CD14-positive monocyte (primary cell): ENCODE data around the gene TAS2R50. TPM values are rescaled to one million over a fixed set of nuclear protein-coding genes. Genes with fewer than 3 reads are reported as not detected.

ENCODE experiments used
- DNase-seq, 3 donors: peaks; one replicate each; pipeline ENCODE4 v3.0.0-alpha.2; 2011 to 2022
- H2AFZ ChIP-seq: 2 replicates; pipeline ENCODE4 v1.6.0; 2012; ENCODE audit warnings: mild to moderate bottlenecking, low read depth, low read length, inconsistent platforms; ENCODE audit not compliant: insufficient read depth, poor library complexity, severe bottlenecking
- H3K27ac ChIP-seq, 2 donors: 1 replicate in 1 of 2; 2 replicates in 1 of 2; pipeline ENCODE4 v1.5.1; 2012 to 2013; ENCODE audit warnings: low read length in 2 of 2, control low read depth in 1 of 2, inconsistent platforms in 1 of 2, low read depth in 1 of 2, mild to moderate bottlenecking in 1 of 2
- H3K27me3 ChIP-seq, 2 donors: one replicate each; pipeline versions ENCODE4 v1.6.0 to v1.6.1; 2011 to 2013; ENCODE audit warnings: low read length in 2 of 2; ENCODE audit not compliant: control insufficient read depth in 2 of 2, insufficient read depth in 2 of 2
- H3K36me3 ChIP-seq, 2 donors: replicated peaks in 1 of 2; 1 replicate in 1 of 2; 2 replicates in 1 of 2; pipeline versions ENCODE4 v1.5.1 to v1.6.1; 2012 to 2013; ENCODE audit warnings: low read length in 2 of 2, control low read depth in 1 of 2, inconsistent platforms in 1 of 2, mild to moderate bottlenecking in 1 of 2; ENCODE audit not compliant: insufficient read depth in 2 of 2, control insufficient read depth in 1 of 2
- H3K4me1 ChIP-seq, 2 donors: 1 replicate in 1 of 2; 2 replicates in 1 of 2; pipeline versions ENCODE4 v1.5.1 to v1.6.1; 2012 to 2013; ENCODE audit warnings: low read length in 2 of 2, control low read depth in 1 of 2, inconsistent platforms in 1 of 2, mild to moderate bottlenecking in 1 of 2, moderate library complexity in 1 of 2; ENCODE audit not compliant: insufficient read depth in 2 of 2, control insufficient read depth in 1 of 2
- H3K4me2 ChIP-seq: replicated peaks from 2 replicates; pipeline ENCODE3; 2012; ENCODE audit warnings: low read length, moderate library complexity, mild to moderate bottlenecking; ENCODE audit not compliant: poor library complexity, severe bottlenecking; ENCODE audit errors: extremely low read depth
- H3K4me3 ChIP-seq, 3 experiments: fragments of 200-600 bp in 1 of 3; sonication (generic) in 1 of 3; replicated peaks in 1 of 3; 1 replicate in 2 of 3; 2 replicates in 1 of 3; pipeline ENCODE4 v1.5.1; 2011 to 2013; ENCODE audit warnings: low read length in 3 of 3, mild to moderate bottlenecking in 3 of 3, control low read depth in 2 of 3, low read depth in 2 of 3, inconsistent platforms in 1 of 3, moderate library complexity in 1 of 3
- H3K79me2 ChIP-seq: 2 replicates; pipeline ENCODE4 v1.6.0; 2012; ENCODE audit warnings: mild to moderate bottlenecking, control low read depth, inconsistent platforms, low read length, moderate library complexity; ENCODE audit not compliant: insufficient read depth
- H3K9ac ChIP-seq: 2 replicates; pipeline ENCODE4 v1.6.0; 2017; ENCODE audit warnings: low read length, mild to moderate bottlenecking; ENCODE audit not compliant: insufficient read depth, poor library complexity, severe bottlenecking
- H3K9me3 ChIP-seq, 2 donors: replicated peaks in 1 of 2; 1 replicate in 1 of 2; 2 replicates in 1 of 2; pipeline versions ENCODE4 v1.5.1 to v1.6.1; 2012 to 2013; ENCODE audit warnings: low read length in 2 of 2, control low read depth in 1 of 2; ENCODE audit not compliant: control insufficient read depth in 1 of 2, insufficient read depth in 1 of 2
- H4K20me1 ChIP-seq: 2 replicates; pipeline ENCODE4 v1.6.0; 2012; ENCODE audit warnings: mild to moderate bottlenecking, low read length, control low read depth, moderate library complexity; ENCODE audit not compliant: insufficient read depth
- H3K27ac Mint-ChIP-seq, 7 donors: one replicate each; pipeline ENCODE4 v1.8.0; 2020; ENCODE audit warnings: mild to moderate bottlenecking in 7 of 7, mixed read lengths in 7 of 7, moderate library complexity in 6 of 7, inconsistent platforms in 2 of 7
- H3K27me3 Mint-ChIP-seq, 3 donors: one replicate each; pipeline ENCODE4 v1.8.0; 2021 to 2022; ENCODE audit warnings: low read depth in 3 of 3, mild to moderate bottlenecking in 3 of 3, mixed read lengths in 3 of 3, moderate library complexity in 3 of 3, inconsistent platforms in 1 of 3
- H3K36me3 Mint-ChIP-seq, 2 donors: one replicate each; pipeline ENCODE4 v1.8.0; 2020; ENCODE audit warnings: mixed read lengths in 2 of 2, inconsistent platforms in 1 of 2, mild to moderate bottlenecking in 1 of 2
- H3K4me1 Mint-ChIP-seq: one replicate; pipeline ENCODE4 v1.8.0; 2020; ENCODE audit warnings: mild to moderate bottlenecking, mixed read lengths
- H3K4me3 Mint-ChIP-seq, 2 donors: one replicate each; pipeline ENCODE4 v1.8.0; 2020; ENCODE audit warnings: mild to moderate bottlenecking in 2 of 2, mixed read lengths in 2 of 2, moderate library complexity in 1 of 2
- H3K9me3 Mint-ChIP-seq, 7 donors: one replicate each; pipeline ENCODE4 v1.8.0; 2020 to 2022; ENCODE audit warnings: mixed read lengths in 7 of 7, mild to moderate bottlenecking in 6 of 7, moderate library complexity in 6 of 7, inconsistent platforms in 2 of 7
- WGBS: methylation state at CpG from one replicate; pipeline ENCODE4 v1.1.5; 2013; ENCODE audit warnings: missing lambda C conversion rate; ENCODE audit not compliant: insufficient coverage; 5-methylcytosine and 5-hydroxymethylcytosine counted together
- intact Hi-C, 2 donors: fragments of 100-400 bp; cut with micrococcal nuclease; formaldehyde crosslinking; loops; one replicate each; pipeline versions ENCODE4 v1.15.0 to v1.15.1; 2023
- polyA plus RNA-seq, 3 donors: library from polyadenylated mRNA; depleted of rRNA in 1 of 3; unstranded in 2 of 3; stranded (reverse) in 1 of 3; fragments of 300-500 nt in 2 of 3; fragments of >200 nt in 1 of 3; fragmentation: Illumina TruSeq in 2 of 3; gene quantifications; 1 replicate in 2 of 3; 2 replicates in 1 of 3; pipeline ENCODE4 v1.2.3, GENCODE V29; 2012 to 2021
- TF ChIP-seq, protein P1 (sequence below): fragments of 200-600 bp; IDR thresholded peaks from one replicate; pipeline ENCODE4 v1.8.0; 2022; ENCODE audit warnings: antibody characterized with exemption, mild to moderate bottlenecking

The TAS2R50 gene
- polyA plus RNA-seq, 3 donors, result 0.27 TPM; not detected in 2

DNA sequence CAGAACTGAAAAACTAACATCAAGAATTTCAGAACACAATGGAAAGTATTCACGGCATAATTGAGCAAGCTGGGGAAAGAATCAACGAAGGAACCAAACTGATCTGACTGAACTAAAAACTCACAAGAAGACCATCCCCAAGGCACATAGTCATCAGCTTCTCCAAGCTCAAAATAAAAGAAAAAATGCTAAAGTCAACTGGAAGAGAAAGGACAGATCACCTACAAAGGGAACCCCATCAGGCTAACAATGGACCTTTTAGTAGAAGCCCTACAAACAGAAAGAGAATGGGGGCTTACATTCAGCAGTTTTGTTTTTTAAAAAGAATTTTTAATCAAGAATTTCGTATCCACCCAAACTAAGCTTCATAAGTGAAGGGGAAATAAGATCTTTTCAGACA lies 11.7 kb downstream of the TAS2R50 start:
- Histone ChIP-seq H3K9me3 (no peaks in the 10 kb centered on the region), H3K9ac (no peak overlapping the region), H2AFZ (no peak overlapping the region), H3K4me2 (no peak overlapping the region), H3K79me2 (no peaks in the 10 kb centered on the region), H4K20me1 (no peaks in the 10 kb centered on the region), H3K27me3 (no peaks in the 10 kb centered on the region), H3K36me3 (no peaks in the 10 kb centered on the region), H3K4me3 (no peak overlapping the region), H3K27ac (no peak overlapping the region), H3K4me1 (no peaks in the 10 kb centered on the region)
- no peaks in the 10 kb centered on the region for H3K4me1 Mint-ChIP-seq
- TF ChIP-seq, protein P1, sequence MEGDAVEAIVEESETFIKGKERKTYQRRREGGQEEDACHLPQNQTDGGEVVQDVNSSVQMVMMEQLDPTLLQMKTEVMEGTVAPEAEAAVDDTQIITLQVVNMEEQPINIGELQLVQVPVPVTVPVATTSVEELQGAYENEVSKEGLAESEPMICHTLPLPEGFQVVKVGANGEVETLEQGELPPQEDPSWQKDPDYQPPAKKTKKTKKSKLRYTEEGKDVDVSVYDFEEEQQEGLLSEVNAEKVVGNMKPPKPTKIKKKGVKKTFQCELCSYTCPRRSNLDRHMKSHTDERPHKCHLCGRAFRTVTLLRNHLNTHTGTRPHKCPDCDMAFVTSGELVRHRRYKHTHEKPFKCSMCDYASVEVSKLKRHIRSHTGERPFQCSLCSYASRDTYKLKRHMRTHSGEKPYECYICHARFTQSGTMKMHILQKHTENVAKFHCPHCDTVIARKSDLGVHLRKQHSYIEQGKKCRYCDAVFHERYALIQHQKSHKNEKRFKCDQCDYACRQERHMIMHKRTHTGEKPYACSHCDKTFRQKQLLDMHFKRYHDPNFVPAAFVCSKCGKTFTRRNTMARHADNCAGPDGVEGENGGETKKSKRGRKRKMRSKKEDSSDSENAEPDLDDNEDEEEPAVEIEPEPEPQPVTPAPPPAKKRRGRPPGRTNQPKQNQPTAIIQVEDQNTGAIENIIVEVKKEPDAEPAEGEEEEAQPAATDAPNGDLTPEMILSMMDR, result no peak
- DNase-seq, result no peak
- peaks cover 3% of the 10 kb centered on the region in 2 donors for H3K36me3 Mint-ChIP-seq
- WGBS, result 100% methylated on average over 1 of the region's 3 CpGs
- intact Hi-C loops, result no loop called here
- no peak overlapping the region for H3K27ac Mint-ChIP-seq
- H3K27me3 Mint-ChIP-seq, result peaks cover 0 to 1% (median 0%) of the 10 kb centered on the region in 3 donors
- H3K4me3 Mint-ChIP-seq, result no peak overlapping the region
- H3K9me3 Mint-ChIP-seq, result peaks cover 0 to 2% (median 0%) of the 10 kb centered on the region in 7 donors

DNA sequence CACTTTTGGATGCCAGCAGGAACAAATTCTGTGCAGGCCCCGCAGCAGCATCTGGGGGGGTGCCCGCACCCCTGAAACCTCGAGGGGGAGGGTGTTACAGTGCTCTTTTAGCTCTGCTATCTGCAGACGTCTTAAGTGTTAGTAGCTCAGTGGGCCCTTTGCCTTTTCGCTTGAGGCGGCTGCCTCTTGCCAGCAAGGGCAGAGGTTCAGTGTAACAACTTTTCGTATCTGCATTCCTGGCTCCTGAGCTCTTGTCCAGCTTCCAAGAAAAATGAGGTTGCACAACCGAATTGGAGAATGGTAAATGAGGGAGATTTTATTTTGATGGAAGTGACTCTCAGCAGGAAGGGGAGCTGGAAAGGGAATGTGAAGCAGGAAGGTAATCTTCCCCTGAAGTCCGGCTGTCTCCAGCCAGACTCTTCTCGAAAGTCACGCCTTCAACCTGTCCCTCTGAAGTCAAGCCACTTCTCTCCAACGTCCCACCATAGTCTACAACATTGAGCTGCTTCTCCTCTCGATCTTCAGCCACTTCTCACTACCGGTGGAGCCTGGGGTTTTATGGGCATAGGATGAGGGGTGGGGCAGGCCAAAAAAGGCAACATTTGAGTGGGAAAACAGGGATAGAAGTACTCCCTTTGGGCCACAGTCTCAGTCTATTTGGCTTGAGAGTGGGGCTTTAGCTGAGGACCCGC lies 17.8 kb downstream of the TAS2R50 start:
- H3K4me2 ChIP-seq, result no peak overlapping the region
- no peaks in the 10 kb centered on the region for H3K27me3 ChIP-seq
- H2AFZ ChIP-seq, result no peak overlapping the region
- no peak overlapping the region for H3K4me3 ChIP-seq
- TF ChIP-seq, protein P1, result no peak
- H3K36me3 Mint-ChIP-seq, result peaks cover 0 to 3% of the 10 kb centered on the region in 2 donors
- peaks cover 3% of the 10 kb centered on the region for H3K4me1 Mint-ChIP-seq
- H3K9ac ChIP-seq, result no peak overlapping the region
- no peaks in the 10 kb centered on the region for H3K9me3 ChIP-seq
- H4K20me1 ChIP-seq, result no peaks in the 10 kb centered on the region
- no peaks in the 10 kb centered on the region for H3K79me2 ChIP-seq
- no peak overlapping the region for H3K4me3 Mint-ChIP-seq
- H3K27ac ChIP-seq, result no peak overlapping the region
- intact Hi-C loops, result no loop called here
- WGBS, result 96% methylated on average over 8 of the region's 15 CpGs
- no peaks in the 10 kb centered on the region for H3K36me3 ChIP-seq
- H3K27ac Mint-ChIP-seq, result no peak overlapping the region
- DNase-seq, result no peak
- H3K9me3 Mint-ChIP-seq, result peaks cover 0 to 3% (median 0%) of the 10 kb centered on the region in 7 donors
- no peaks in the 10 kb centered on the region for H3K27me3 Mint-ChIP-seq
- no peaks in the 10 kb centered on the region for H3K4me1 ChIP-seq
